Right lobe of liver (tissue), 4 donors: ENCODE data around the gene FCGR3A.

Experiments used
- POLR2A ChIP-seq: fragments of 450-650 bp; IDR thresholded peaks from one replicate; pipeline ENCODE4 v1.6.1; 2017; ENCODE audit warnings: antibody characterized with exemption, mild to moderate bottlenecking
- TF ChIP-seq, protein P1 (sequence below), 4 donors: fragments of 200-600 bp in 3 of 4; fragments of 450-650 bp in 1 of 4; IDR thresholded peaks; one replicate each; pipeline versions ENCODE4 v1.5.1 to v1.8.0; 2016 to 2022; ENCODE audit warnings: antibody characterized with exemption in 4 of 4, mild to moderate bottlenecking in 2 of 4
- donor health status: DM: no; HTN: no; CAD: no.
- donor health status: DM: no; HTN: no; CAD: no.
- donor health status: DM: no; HTN: yes; CAD: no.

DNA sequence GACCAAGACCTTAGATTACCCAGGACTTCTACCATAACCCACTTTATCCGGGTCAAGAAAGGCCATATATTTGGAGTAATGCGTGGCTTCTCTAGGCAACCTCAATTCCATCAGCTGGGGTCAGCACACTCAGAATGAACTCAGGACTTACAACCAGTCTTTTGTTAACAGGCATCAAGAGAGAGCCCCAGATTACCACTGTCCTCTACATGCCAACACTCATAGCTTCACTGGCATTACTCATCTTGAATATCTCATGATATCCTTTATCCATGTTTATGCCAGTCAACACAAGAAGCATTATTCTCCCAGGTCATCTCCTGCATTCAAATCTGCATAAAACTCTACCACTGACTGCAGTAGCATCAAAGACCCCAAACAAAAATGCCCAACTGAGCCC lies 51.0 kb downstream of the FCGR3A start:
- TF ChIP-seq, protein P1, sequence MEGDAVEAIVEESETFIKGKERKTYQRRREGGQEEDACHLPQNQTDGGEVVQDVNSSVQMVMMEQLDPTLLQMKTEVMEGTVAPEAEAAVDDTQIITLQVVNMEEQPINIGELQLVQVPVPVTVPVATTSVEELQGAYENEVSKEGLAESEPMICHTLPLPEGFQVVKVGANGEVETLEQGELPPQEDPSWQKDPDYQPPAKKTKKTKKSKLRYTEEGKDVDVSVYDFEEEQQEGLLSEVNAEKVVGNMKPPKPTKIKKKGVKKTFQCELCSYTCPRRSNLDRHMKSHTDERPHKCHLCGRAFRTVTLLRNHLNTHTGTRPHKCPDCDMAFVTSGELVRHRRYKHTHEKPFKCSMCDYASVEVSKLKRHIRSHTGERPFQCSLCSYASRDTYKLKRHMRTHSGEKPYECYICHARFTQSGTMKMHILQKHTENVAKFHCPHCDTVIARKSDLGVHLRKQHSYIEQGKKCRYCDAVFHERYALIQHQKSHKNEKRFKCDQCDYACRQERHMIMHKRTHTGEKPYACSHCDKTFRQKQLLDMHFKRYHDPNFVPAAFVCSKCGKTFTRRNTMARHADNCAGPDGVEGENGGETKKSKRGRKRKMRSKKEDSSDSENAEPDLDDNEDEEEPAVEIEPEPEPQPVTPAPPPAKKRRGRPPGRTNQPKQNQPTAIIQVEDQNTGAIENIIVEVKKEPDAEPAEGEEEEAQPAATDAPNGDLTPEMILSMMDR (IDR thresholded peaks at IDR 0.05): no peak
- TF ChIP-seq POLR2A: no peak
